Muscle of arm (tissue), 12 donors: ENCODE results near the gene MACROH2A1. TPM values are rescaled to one million over a fixed set of nuclear protein-coding genes. Genes with fewer than 3 reads are reported as not detected.

Source experiments
- DNase-seq: peaks from one replicate; pipeline ENCODE4 v3.0.0-alpha.2; 2013
- polyA plus RNA-seq, 12 donors: library from polyadenylated mRNA; unstranded; fragments of 120-200 nt; gene quantifications; one replicate each; pipeline ENCODE4 v1.2.1, GENCODE V29; 2013; ENCODE audit not compliant: insufficient read length in 12 of 12

The MACROH2A1 gene
- polyA plus RNA-seq, 12 donors: 88.1 to 197 (median 101) TPM; not detected in 1

DNA sequence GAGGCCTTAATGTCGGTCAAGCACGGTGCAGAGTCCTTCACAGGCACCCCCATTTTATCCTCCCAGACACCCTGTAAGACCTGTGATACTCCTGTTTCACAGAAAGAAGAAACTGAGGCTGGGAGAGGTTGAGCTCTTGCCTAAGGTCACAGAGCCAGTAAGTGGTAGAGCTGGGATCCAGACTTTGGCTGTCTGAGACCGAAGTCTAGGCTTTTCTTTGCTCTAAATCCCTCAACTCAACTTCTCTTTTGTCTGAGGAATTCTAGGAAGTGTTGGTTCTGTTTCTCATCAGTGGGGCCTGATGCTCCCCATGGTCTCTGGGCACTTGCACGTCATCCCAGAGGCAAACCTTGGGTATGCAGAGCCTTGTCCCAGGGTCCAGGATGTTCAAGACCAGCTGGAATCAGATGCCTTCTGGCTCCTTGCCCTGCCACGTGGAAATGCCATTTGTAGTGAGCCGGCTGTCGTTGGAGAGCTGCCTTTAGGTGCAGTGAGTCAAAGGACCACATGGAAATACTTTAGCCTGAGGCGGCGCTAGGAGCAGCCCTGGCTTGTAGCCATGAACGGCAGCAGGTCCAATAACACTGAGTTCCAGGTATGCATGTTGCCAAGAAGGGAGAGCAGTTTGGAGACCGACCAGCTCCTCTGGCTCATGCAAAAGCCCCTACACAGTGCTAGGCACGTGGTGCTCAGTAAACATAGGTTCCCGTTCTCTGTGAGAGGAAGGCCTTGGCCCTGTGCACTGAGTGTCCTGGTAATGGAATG, 38.9 kb upstream of the MACROH2A1 start:
- no peak for DNase-seq

- DNase-seq: no peak
These were observed 38.4 kb upstream of the MACROH2A1 start for GRCh38 chr5:135437422-135437795.

DNA sequence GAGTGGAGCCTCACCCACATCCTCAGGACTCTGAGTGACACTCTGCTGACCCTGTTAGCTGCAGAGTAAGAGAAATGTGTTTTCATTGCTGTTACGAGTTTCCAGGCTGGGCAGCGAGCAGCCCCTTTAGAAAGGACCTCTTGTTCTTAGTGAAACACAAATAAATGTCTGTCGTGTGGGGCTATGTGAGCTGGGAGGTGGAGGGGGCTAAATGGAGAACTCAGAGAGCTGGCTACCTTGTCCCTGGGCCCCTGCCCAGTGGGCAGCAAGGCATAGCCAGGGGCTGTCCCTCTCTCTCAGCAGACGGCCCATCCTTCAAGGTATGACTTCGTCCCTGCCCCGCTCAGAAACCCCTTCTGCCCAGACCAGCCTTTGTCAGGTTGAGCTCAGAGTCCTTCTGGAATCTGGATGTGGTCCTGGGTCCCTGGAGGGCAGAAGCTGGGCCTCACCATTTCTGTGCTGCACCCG, 38.0 kb upstream of the MACROH2A1 start:
- no peak for DNase-seq

- DNase-seq: no peak
These were observed 36.7 kb upstream of the MACROH2A1 start for GRCh38 chr5:135435467-135436330.

DNA sequence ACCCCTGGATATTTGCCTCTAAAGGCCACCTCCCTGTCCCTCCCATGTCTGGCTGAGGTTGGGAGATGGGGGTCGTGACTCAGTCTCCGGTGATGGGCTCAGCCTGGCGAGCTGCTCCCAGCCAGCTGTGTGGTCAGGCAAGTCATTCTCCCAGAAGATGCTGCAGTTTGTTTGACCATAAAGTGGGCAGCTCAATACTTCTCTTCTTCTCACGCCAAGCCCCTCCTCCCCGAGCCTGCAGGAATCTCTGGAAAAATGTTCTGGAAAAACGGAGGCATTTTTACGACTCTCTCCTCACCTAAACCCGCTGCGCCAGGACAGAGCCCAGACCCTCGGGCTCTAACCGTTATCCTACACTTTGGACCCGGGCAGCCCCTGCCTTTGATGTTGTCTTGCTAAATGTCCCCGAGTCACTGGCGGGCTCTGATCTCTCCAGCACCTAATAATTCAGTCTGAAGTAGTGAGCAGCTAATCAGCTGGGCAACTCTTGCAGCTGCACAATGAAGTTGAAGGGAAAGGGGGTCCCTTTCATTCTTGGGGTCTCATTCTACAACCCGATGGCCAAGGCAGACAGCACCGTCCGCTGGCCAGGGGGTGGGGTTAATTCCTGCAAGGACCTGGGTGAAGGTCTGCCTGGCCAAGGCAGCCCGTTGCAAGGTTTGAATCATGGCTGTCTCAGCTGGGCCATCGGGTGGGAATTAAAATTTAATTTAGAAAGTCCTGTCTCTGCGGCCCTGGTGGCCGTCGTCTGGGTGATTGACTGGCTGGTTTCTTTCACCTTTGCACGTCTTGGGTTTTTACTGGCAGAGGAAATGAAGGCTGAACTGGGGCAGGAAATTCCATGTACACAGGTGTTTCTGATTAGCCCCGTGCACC, 35.8 kb upstream of the MACROH2A1 start:
- no peak for DNase-seq

GRCh38 chr5:135433681-135434426, 34.8 kb upstream of the MACROH2A1 start:
- no peak for DNase-seq

DNA sequence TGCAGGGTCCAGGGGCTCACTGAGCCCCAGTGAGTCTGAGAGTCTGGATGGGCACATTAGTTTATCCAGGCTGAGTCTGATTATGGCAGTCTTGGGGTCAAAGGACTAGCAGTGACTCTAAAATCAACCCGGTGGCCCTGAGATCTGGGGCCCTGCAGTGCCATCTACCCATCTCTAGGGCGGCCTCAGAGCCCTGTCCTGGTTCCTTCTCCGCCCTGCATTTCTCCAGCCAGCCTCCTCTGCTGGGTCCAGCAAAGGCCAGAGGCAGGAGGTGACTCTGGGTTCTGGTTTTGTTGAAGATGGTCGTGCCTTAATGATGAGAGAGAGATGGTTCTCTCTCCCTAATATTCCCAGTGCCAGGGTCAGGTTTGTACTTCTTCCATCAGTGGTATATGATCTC, 33.1 kb upstream of the MACROH2A1 start:
- no peak for DNase-seq

DNA sequence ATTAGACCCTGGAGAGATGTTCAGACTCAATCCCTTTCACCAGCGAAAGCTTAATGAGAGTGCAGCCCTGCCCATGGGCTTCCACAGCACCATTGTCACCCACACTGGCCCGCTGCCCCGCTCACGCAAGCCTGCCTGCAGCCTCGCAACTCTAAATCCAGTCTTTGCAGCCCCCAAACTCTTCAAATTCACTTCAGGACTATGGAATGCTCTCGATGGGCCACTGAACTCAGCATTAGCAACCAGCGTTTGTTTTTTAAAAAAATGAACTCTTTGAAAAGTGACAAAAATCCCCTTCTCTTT, 31.1 kb upstream of the MACROH2A1 start:
- no peak for DNase-seq

DNA sequence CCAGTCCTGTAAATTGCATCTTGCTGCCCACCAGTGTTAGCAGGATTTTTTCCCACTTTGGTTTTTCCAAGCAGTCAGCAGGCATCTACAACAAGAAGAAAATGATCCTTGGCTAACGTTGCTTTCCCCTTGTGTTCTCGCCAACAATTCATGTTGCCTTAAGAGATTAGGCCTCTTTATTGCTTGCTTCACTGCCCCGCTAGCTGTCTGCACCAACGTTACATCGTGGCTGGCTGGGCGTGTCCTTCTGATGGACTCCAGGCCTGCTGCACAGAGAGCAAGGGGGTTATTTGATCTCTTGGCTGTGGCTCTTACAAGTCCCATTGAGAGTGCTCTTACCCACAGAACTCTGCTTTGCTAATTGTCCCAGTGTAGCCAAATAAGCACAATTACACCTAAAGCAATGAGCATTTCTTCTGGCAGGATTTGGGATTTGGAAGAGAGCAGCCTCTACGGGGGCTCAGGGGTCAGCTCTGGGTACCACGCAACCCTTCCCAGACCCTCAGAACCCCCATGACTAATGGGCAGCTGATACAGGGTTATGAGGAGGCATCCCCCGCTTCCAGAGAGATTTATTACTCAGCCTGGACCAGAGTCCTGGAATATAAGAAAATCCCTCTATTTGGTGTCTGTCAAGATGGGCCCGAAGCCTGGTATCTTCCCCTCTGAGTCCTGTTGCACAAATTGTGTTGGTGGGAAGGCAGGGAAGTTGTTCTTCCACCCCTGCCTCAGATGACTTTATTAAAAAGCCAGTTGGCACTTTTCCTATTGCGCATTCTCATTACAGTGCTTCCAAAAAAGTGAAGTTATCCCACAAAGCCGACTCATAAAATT, 30.5 kb upstream of the MACROH2A1 start:
- no peak for DNase-seq

DNA sequence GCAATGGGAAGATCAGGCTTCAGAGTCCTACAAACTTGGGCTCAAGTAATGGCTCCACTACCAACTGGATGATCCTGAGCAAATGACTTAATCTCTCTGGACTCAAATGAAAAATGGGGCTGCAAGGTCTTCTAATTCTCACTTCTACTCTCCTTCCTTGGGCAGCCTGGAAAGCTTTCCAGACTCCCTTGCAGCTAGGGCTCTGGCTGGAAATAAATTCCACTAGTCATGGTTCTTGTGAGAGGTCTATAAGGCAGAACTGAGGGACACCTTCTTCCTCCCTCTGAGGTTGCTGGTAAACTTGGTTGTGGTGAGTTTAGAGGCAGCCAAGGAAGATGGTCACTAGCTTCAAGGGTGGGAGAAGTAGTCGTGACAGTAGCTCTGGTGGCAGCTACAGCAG, 29.6 kb upstream of the MACROH2A1 start:
- no peak for DNase-seq

- no peak for DNase-seq
These were observed 27.4 kb upstream of the MACROH2A1 start for GRCh38 chr5:135426102-135427082.

- no peak for DNase-seq
These were observed 26.6 kb upstream of the MACROH2A1 start for GRCh38 chr5:135425641-135426040.

DNA sequence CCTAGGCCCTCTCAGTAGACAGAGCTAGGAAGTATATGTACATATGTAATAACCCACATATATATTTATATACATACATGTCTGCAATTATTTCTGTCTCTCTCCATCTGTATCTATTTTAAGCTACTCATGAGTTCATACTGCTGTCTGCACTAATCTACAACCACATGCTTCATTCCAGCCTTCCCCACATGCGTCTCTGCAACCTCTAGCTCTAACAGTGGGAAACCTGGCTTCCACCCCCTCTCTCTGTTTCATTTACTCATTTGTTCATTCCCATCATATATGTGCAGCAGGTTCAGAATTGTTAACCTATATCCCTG, 24.8 kb upstream of the MACROH2A1 start:
- DNase-seq: no peak

GRCh38 chr5:135423146-135423845, 24.3 kb upstream of the MACROH2A1 start:
- no peak for DNase-seq

GRCh38 chr5:135422419-135422818, 23.4 kb upstream of the MACROH2A1 start:
- DNase-seq: no peak

DNA sequence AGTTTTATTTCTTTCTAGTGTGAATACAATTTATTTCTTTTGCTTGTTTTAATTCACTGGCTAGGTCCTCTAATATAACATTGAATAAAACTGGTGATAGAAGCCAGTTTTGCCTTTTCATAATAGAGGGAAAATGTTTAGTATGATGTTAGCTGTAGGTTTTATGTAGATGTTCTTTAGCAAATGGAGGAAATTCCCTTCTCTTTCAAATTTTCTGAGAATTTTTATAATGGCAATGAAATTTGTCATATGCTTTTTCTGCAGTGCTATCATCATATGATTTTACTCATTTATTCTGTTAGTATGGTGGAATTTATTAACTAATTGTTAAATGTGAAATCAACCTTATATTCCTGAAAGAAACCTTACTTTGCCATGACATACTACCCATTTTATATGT, 18.1 kb upstream of the MACROH2A1 start:
- DNase-seq: no peak

GRCh38 chr5:135405082-135405481, 6.1 kb upstream of the MACROH2A1 start:
- no peak for DNase-seq

- DNase-seq: no peak
These were observed 3.0 kb upstream of the MACROH2A1 start for GRCh38 chr5:135402031-135402430.

- no peak for DNase-seq
These were observed 1.8 kb upstream of the MACROH2A1 start for GRCh38 chr5:135400866-135401265.
